SK-N-SH treated with all-trans-retinoic acid at 6 μM for 48 hours (cell line): ENCODE data around the gene WNK2.

Source experiments
- ATAC-seq: fragments of 200-7000 bp; cut with Tn5 transposase; 3 replicates; pipeline ENCODE4 v1.9.1; 2020; ENCODE audit warnings: mild to moderate bottlenecking, moderate library complexity
- ARNTL ChIP-seq: fragments of 450-650 bp; formaldehyde crosslinking; IDR thresholded peaks from 2 replicates; pipeline ENCODE4 v1.5.0; 2020; ENCODE audit warnings: low read depth, mild to moderate bottlenecking, moderate library complexity, borderline replicate concordance
- GLIS3 ChIP-seq: fragments of 250-450 bp; sonication (Bioruptor Pico); IDR thresholded peaks from 2 replicates; pipeline ENCODE4 v1.5.0; 2020; ENCODE audit warnings: mild to moderate bottlenecking, moderate library complexity
- ISL1 ChIP-seq: fragments of 250-450 bp; sonication (Bioruptor Pico); IDR thresholded peaks from 2 replicates; pipeline ENCODE4 v2.1.2; 2022; ENCODE audit warnings: mild to moderate bottlenecking, moderate library complexity
- OSR1 ChIP-seq: fragments of 250-450 bp; sonication (Bioruptor Pico); IDR thresholded peaks from 2 replicates; pipeline ENCODE4 v1.8.0; 2022; ENCODE audit warnings: moderate library complexity, mild to moderate bottlenecking, inconsistent platforms
- PPARA ChIP-seq: fragments of 250-450 bp; sonication (Bioruptor Pico); IDR thresholded peaks from 2 replicates; pipeline ENCODE4 v1.5.0; 2020; ENCODE audit warnings: mild to moderate bottlenecking, borderline replicate concordance
- RARB ChIP-seq: fragments of 250-450 bp; sonication (Bioruptor Pico); IDR thresholded peaks from 2 replicates; pipeline ENCODE4 v1.8.0; 2021; ENCODE audit warnings: mild to moderate bottlenecking, moderate library complexity
- SNAI2 ChIP-seq: fragments of 250-450 bp; sonication (Bioruptor Pico); IDR thresholded peaks from 2 replicates; pipeline ENCODE4 v1.5.0; 2020; ENCODE audit warnings: mild to moderate bottlenecking, moderate library complexity
- TCF4 ChIP-seq: fragments of 250-450 bp; sonication (Bioruptor Pico); IDR thresholded peaks from 2 replicates; pipeline ENCODE4 v1.8.0; 2021; ENCODE audit warnings: mild to moderate bottlenecking, moderate library complexity, borderline replicate concordance
- TOX ChIP-seq: fragments of 250-450 bp; sonication (Bioruptor Pico); IDR thresholded peaks from 2 replicates; pipeline ENCODE4 v1.8.0; 2021; ENCODE audit warnings: mild to moderate bottlenecking, moderate library complexity, borderline replicate concordance
- ZC3H10 ChIP-seq: fragments of 250-450 bp; sonication (Bioruptor Pico); IDR thresholded peaks from 2 replicates; pipeline ENCODE4 v1.5.1; 2021; ENCODE audit warnings: mild to moderate bottlenecking, moderate library complexity
- ZFP3 ChIP-seq: fragments of 250-450 bp; sonication (Bioruptor Pico); IDR thresholded peaks from 2 replicates; pipeline ENCODE4 v1.5.0; 2020; ENCODE audit warnings: mild to moderate bottlenecking, moderate library complexity
- ZFP30 ChIP-seq: fragments of 450-650 bp; formaldehyde crosslinking; IDR thresholded peaks from 2 replicates; pipeline ENCODE4 v1.5.0; 2022; ENCODE audit warnings: mild to moderate bottlenecking, moderate library complexity
- ZNF565 ChIP-seq: fragments of 450-650 bp; formaldehyde crosslinking; conservative IDR thresholded peaks from 2 replicates; pipeline ENCODE4 v1.5.0; 2020; ENCODE audit warnings: low read depth, mild to moderate bottlenecking, moderate library complexity
- ZNF70 ChIP-seq: fragments of 450-650 bp; formaldehyde crosslinking; IDR thresholded peaks from 2 replicates; pipeline ENCODE4 v1.5.0; 2020; ENCODE audit warnings: mild to moderate bottlenecking, moderate library complexity
- ZNF8 ChIP-seq: fragments of 450-650 bp; formaldehyde crosslinking; IDR thresholded peaks from 2 replicates; pipeline ENCODE4 v1.5.0; 2020; ENCODE audit warnings: mild to moderate bottlenecking, moderate library complexity
- TF ChIP-seq, protein P1 (sequence below): fragments of 250-450 bp; sonication (Bioruptor Pico); IDR thresholded peaks from 2 replicates; pipeline ENCODE4 v1.5.0; 2020; ENCODE audit warnings: mild to moderate bottlenecking, moderate library complexity
- TF ChIP-seq, protein P2 (sequence below): fragments of 250-450 bp; sonication (Bioruptor Pico); IDR thresholded peaks from 2 replicates; pipeline ENCODE4 v1.8.0; 2020; ENCODE audit warnings: mild to moderate bottlenecking, moderate library complexity, borderline replicate concordance
- TF ChIP-seq, protein P3 (sequence below): fragments of 250-450 bp; sonication (Bioruptor Pico); IDR thresholded peaks from 2 replicates; pipeline ENCODE4 v1.8.0; 2021; ENCODE audit warnings: low read depth, mild to moderate bottlenecking, moderate library complexity, borderline replicate concordance
- TF ChIP-seq, protein P4 (sequence below): fragments of 250-450 bp; sonication (Bioruptor Pico); IDR thresholded peaks from 2 replicates; pipeline ENCODE4 v1.5.1; 2020; ENCODE audit warnings: low read depth, mild to moderate bottlenecking, moderate library complexity

WNK2 gene

DNA sequence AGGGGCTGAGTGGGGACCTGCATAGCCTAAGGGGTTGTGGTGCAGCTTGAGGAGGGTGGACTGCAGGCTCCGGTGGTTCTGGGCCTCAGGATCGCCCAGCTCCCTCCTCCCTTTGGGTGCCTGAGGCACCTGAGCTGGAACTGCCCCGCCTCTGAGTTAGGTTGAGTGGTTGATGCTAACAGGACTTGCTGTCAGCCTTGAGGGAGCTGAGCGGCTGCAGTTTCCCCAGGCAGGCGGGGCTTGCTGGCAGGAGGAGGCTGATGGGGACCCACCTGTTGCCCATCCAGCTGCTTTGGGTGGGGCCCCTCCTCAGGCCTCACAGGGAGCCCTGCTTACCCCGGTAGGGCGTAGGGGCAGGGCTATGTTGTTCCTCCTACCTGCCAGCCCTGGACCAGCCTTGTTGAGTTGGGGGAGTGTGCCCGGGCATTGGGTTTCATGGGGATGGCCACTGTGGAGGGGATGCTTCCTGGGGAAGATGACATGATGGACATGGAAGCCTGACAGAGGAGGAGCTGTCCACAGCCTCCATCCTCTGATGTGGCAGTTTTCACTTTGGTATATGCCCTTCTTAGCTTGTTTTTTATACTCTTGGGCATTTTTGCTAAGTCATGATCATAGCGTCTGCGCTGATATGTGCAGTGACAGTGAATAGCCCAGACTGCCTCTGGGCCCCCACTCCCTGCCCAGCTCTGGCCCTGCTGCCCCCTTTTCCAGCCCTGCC is 14.3 kb downstream of the WNK2 start:
- TF ChIP-seq ZC3H10 (no peak), ZNF8 (CRISPR knock-in tag) (no peak), PPARA (CRISPR knock-in tag) (no peak), ZFP3 (CRISPR knock-in tag) (no peak), GLIS3 (CRISPR knock-in tag) (no peak), SNAI2 (no peak)
- TF ChIP-seq, protein P1, sequence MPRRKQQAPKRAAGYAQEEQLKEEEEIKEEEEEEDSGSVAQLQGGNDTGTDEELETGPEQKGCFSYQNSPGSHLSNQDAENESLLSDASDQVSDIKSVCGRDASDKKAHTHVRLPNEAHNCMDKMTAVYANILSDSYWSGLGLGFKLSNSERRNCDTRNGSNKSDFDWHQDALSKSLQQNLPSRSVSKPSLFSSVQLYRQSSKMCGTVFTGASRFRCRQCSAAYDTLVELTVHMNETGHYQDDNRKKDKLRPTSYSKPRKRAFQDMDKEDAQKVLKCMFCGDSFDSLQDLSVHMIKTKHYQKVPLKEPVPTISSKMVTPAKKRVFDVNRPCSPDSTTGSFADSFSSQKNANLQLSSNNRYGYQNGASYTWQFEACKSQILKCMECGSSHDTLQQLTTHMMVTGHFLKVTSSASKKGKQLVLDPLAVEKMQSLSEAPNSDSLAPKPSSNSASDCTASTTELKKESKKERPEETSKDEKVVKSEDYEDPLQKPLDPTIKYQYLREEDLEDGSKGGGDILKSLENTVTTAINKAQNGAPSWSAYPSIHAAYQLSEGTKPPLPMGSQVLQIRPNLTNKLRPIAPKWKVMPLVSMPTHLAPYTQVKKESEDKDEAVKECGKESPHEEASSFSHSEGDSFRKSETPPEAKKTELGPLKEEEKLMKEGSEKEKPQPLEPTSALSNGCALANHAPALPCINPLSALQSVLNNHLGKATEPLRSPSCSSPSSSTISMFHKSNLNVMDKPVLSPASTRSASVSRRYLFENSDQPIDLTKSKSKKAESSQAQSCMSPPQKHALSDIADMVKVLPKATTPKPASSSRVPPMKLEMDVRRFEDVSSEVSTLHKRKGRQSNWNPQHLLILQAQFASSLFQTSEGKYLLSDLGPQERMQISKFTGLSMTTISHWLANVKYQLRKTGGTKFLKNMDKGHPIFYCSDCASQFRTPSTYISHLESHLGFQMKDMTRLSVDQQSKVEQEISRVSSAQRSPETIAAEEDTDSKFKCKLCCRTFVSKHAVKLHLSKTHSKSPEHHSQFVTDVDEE (CRISPR knock-in tag): no peak
- ATAC-seq: no peak

DNA sequence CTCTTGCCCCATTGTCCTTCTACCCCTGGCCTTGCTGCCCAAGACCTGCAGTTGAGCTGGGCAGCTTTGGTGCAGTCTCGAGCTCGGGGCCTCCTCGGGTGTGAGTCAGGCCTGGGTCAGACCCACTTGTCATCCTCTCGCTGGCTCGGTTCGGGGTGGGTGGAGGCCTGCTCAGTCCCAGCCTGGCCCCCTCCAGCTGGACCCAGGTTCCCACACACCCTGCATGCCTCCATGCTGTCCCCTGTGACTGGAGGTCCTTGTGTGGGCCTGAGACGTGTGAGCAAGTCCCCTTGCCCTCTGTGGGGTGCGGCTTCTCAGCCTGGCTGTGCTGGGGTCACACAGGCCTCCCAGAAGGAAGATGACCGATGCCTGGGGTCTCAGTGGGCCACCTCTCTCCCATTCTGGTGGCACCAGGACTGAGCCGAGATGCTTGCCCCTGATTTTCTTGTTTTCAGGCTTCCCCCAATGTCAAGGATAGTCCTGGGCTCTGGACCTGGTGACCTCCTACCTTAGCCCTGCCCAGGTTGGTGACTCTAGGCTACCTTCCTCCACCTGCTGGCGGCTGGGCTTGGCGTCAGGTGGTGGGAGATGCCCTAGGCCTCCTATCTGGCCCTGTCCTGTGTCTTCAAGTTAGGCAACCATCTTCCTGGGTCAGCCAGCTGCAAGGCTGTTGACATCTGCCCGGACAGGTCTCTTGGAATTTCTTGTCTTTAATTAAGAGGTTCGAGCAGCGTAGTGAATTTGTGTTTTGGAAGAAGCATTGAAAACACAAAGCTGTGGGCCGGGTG is 15.1 kb downstream of the WNK2 start:
- TF ChIP-seq ZC3H10 (no peak), RARB (no peak), PPARA (CRISPR knock-in tag) (no peak), TOX (CRISPR knock-in tag) (no peak), OSR1 (CRISPR knock-in tag) (no peak), ZNF70 (CRISPR knock-in tag) (no peak), SNAI2 (no peak), ISL1 (CRISPR knock-in tag) (no peak), ZFP3 (CRISPR knock-in tag) (no peak), GLIS3 (CRISPR knock-in tag) (no peak), TCF4 (CRISPR knock-in tag) (no peak), ZFP30 (CRISPR knock-in tag) (no peak), ZNF565 (CRISPR knock-in tag) (no peak), ARNTL (no peak)
- TF ChIP-seq, protein P2, sequence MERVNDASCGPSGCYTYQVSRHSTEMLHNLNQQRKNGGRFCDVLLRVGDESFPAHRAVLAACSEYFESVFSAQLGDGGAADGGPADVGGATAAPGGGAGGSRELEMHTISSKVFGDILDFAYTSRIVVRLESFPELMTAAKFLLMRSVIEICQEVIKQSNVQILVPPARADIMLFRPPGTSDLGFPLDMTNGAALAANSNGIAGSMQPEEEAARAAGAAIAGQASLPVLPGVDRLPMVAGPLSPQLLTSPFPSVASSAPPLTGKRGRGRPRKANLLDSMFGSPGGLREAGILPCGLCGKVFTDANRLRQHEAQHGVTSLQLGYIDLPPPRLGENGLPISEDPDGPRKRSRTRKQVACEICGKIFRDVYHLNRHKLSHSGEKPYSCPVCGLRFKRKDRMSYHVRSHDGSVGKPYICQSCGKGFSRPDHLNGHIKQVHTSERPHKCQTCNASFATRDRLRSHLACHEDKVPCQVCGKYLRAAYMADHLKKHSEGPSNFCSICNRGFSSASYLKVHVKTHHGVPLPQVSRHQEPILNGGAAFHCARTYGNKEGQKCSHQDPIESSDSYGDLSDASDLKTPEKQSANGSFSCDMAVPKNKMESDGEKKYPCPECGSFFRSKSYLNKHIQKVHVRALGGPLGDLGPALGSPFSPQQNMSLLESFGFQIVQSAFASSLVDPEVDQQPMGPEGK: no peak
- TF ChIP-seq, protein P3, sequence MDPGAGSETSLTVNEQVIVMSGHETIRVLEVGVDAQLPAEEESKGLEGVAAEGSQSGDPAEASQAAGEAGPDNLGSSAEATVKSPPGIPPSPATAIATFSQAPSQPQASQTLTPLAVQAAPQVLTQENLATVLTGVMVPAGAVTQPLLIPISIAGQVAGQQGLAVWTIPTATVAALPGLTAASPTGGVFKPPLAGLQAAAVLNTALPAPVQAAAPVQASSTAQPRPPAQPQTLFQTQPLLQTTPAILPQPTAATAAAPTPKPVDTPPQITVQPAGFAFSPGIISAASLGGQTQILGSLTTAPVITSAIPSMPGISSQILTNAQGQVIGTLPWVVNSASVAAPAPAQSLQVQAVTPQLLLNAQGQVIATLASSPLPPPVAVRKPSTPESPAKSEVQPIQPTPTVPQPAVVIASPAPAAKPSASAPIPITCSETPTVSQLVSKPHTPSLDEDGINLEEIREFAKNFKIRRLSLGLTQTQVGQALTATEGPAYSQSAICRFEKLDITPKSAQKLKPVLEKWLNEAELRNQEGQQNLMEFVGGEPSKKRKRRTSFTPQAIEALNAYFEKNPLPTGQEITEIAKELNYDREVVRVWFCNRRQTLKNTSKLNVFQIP (CRISPR knock-in tag): no peak
- TF ChIP-seq, protein P4, sequence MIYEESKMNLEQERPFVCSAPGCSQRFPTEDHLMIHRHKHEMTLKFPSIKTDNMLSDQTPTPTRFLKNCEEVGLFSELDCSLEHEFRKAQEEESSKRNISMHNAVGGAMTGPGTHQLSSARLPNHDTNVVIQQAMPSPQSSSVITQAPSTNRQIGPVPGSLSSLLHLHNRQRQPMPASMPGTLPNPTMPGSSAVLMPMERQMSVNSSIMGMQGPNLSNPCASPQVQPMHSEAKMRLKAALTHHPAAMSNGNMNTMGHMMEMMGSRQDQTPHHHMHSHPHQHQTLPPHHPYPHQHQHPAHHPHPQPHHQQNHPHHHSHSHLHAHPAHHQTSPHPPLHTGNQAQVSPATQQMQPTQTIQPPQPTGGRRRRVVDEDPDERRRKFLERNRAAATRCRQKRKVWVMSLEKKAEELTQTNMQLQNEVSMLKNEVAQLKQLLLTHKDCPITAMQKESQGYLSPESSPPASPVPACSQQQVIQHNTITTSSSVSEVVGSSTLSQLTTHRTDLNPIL: no peak
- TF ChIP-seq, protein P1 (CRISPR knock-in tag): no peak
- ATAC-seq: no peak
